Type B pancreatic cell (in vitro differentiated cells): ENCODE data around the gene OR2B6. TPM values are rescaled to one million over a fixed set of nuclear protein-coding genes. Genes with fewer than 3 reads are reported as not detected.

Experiments
- DNase-seq: peaks from one replicate; pipeline ENCODE4 v3.0.0; 2021; ENCODE audit warnings: mixed read lengths; ENCODE audit not compliant: unreplicated experiment; ENCODE audit errors: extremely low spot score
- H3K27ac Mint-ChIP-seq: 2 replicates; pipeline ENCODE4 v1.8.0; 2021; ENCODE audit warnings: mild to moderate bottlenecking, mixed read lengths
- H3K27me3 Mint-ChIP-seq: 2 replicates; pipeline ENCODE4 v1.8.0; 2021; ENCODE audit warnings: mixed read lengths
- H3K36me3 Mint-ChIP-seq: 2 replicates; pipeline ENCODE4 v1.8.0; 2021; ENCODE audit warnings: mixed read lengths
- H3K4me1 Mint-ChIP-seq: one replicate; pipeline ENCODE4 v1.8.0; 2021; ENCODE audit warnings: mixed read lengths; ENCODE audit not compliant: unreplicated experiment
- H3K4me3 Mint-ChIP-seq: 2 replicates; pipeline ENCODE4 v1.8.0; 2021; ENCODE audit warnings: mild to moderate bottlenecking, mixed read lengths
- H3K9me3 Mint-ChIP-seq: 2 replicates; pipeline ENCODE4 v1.8.0; 2021; ENCODE audit warnings: mixed read lengths
- CTCF ChIP-seq: fragments of 200-600 bp; sonication (generic); conservative IDR thresholded peaks from 2 replicates; pipeline ENCODE4 v1.5.0; 2021; ENCODE audit warnings: antibody characterized with exemption, mild to moderate bottlenecking
- total RNA-seq: library from RNA; stranded (reverse); gene quantifications from 2 replicates; pipeline ENCODE4 v1.2.1, GENCODE V29; 2021; ENCODE audit warnings: low replicate concordance

The OR2B6 gene
- total RNA-seq, 1 donor from 2014 or later = not detected

- Mint-ChIP-seq H3K27ac (no peak overlapping the region), H3K27me3 (peaks cover 4% of the 10 kb centered on the region), H3K36me3 (no peaks in the 10 kb centered on the region), H3K9me3 (no peaks in the 10 kb centered on the region), H3K4me3 (no peak overlapping the region), H3K4me1 (no peaks in the 10 kb centered on the region)
- TF ChIP-seq CTCF = no peak
- no peak for DNase-seq
Observed at GRCh38 chr6:27962506-27962905, 5.5 kb downstream of the OR2B6 start.

GRCh38 chr6:27966044-27966443, 9.0 kb downstream of the OR2B6 start:
- Mint-ChIP-seq H3K27ac (no peak overlapping the region), H3K36me3 (no peaks in the 10 kb centered on the region), H3K4me1 (no peaks in the 10 kb centered on the region), H3K9me3 (no peaks in the 10 kb centered on the region), H3K27me3 (no peaks in the 10 kb centered on the region), H3K4me3 (no peak overlapping the region)
- no peak for DNase-seq
- no peak for TF ChIP-seq CTCF

- Mint-ChIP-seq H3K27ac (no peak overlapping the region), H3K4me3 (no peak overlapping the region), H3K4me1 (no peaks in the 10 kb centered on the region), H3K9me3 (no peaks in the 10 kb centered on the region), H3K27me3 (no peaks in the 10 kb centered on the region), H3K36me3 (no peaks in the 10 kb centered on the region)
- no peak for DNase-seq
- TF ChIP-seq CTCF = no peak
Observed at GRCh38 chr6:27966816-27967426, 9.9 kb downstream of the OR2B6 start.

GRCh38 chr6:27970444-27970843, 13.4 kb downstream of the OR2B6 start:
- no peak for DNase-seq
- no peak overlapping the region for H3K27ac Mint-ChIP-seq
- no peak for TF ChIP-seq CTCF
- no peaks in the 10 kb centered on the region for H3K9me3 Mint-ChIP-seq
- no peaks in the 10 kb centered on the region for H3K4me1 Mint-ChIP-seq
- no peaks in the 10 kb centered on the region for H3K36me3 Mint-ChIP-seq
- no peak overlapping the region for H3K4me3 Mint-ChIP-seq
- peaks cover 7% of the 10 kb centered on the region for H3K27me3 Mint-ChIP-seq

GRCh38 chr6:27972750-27973149, 15.7 kb downstream of the OR2B6 start:
- DNase-seq = no peak
- no peak overlapping the region for H3K27ac Mint-ChIP-seq
- no peaks in the 10 kb centered on the region for H3K4me1 Mint-ChIP-seq
- no peak for TF ChIP-seq CTCF
- H3K4me3 Mint-ChIP-seq = no peak overlapping the region
- H3K36me3 Mint-ChIP-seq = no peaks in the 10 kb centered on the region
- H3K27me3 Mint-ChIP-seq = peaks cover 24% of the 10 kb centered on the region
- H3K9me3 Mint-ChIP-seq = no peaks in the 10 kb centered on the region

- no peak for TF ChIP-seq CTCF
- no peak overlapping the region for H3K27ac Mint-ChIP-seq
- H3K9me3 Mint-ChIP-seq = no peaks in the 10 kb centered on the region
- no peak for DNase-seq
- H3K4me1 Mint-ChIP-seq = no peaks in the 10 kb centered on the region
- no peak overlapping the region for H3K4me3 Mint-ChIP-seq
- H3K27me3 Mint-ChIP-seq = peaks cover 35% of the 10 kb centered on the region
- no peaks in the 10 kb centered on the region for H3K36me3 Mint-ChIP-seq
Observed at GRCh38 chr6:27977387-27977786, 20.3 kb downstream of the OR2B6 start.
